D721Med (cell line): Measurements from ENCODE around the gene SLC46A1.

Experiments
- DNase-seq: peaks from one replicate; pipeline ENCODE4 v3.0.0; 2011; ENCODE audit warnings: low spot score; ENCODE audit not compliant: insufficient read length
- FAIRE-seq: peaks from 2 replicates; lab custom pipeline; 2011; peaks lifted over from hg19 to GRCh38; lab: Jason Lieb, UNC
- CTCF ChIP-seq: IDR thresholded peaks from 2 replicates; pipeline ENCODE4 v1.5.1; 2012; ENCODE audit warnings: mild to moderate bottlenecking, control low read depth; ENCODE audit not compliant: insufficient read depth; ENCODE audit errors: missing control alignments

SLC46A1 gene

GRCh38 chr17:28369684-28370034 is 36.4 kb downstream of the SLC46A1 start:
- FAIRE-seq, result no peak
- no peak for DNase-seq
- TF ChIP-seq CTCF, result peak; percentile 22

- no peak for TF ChIP-seq CTCF
- DNase-seq, result no peak
- FAIRE-seq, result no peak
Measured at GRCh38 chr17:28368915-28369683, 36.9 kb downstream of the SLC46A1 start.

- no peak for DNase-seq
- FAIRE-seq, result no peak
- no peak for TF ChIP-seq CTCF
Measured at GRCh38 chr17:28368306-28368831, 37.6 kb downstream of the SLC46A1 start.

- TF ChIP-seq CTCF, result no peak
- DNase-seq (no peak), FAIRE-seq (no peak)
Measured at GRCh38 chr17:28367641-28368305, 38.2 kb downstream of the SLC46A1 start.

GRCh38 chr17:28366605-28367004 is 39.4 kb downstream of the SLC46A1 start:
- no peak for TF ChIP-seq CTCF
- no peak for DNase-seq
- FAIRE-seq, result no peak

- no peak for DNase-seq
- no peak for TF ChIP-seq CTCF
- no peak for FAIRE-seq
Measured at GRCh38 chr17:28365487-28365886, 40.5 kb downstream of the SLC46A1 start.
